Osteoblast (primary cell): Measurements from ENCODE around the gene GDPGP1. TPM values are rescaled to one million over a fixed set of nuclear protein-coding genes. Genes with fewer than 3 reads are reported as not detected.

ENCODE experiments used
- DNase-seq: peaks from one replicate; pipeline ENCODE4 v3.0.0; 2011; ENCODE audit warnings: low spot score, mixed read lengths; ENCODE audit not compliant: insufficient read length; ENCODE audit errors: missing footprints
- H2AFZ ChIP-seq: 2 replicates; pipeline ENCODE4 v1.6.0; 2011; ENCODE audit warnings: mild to moderate bottlenecking, low read length
- H3K27ac ChIP-seq: 2 replicates; pipeline ENCODE4 v1.5.1; 2011; ENCODE audit warnings: mild to moderate bottlenecking, low read depth, low read length, moderate library complexity
- H3K27me3 ChIP-seq: 2 replicates; pipeline ENCODE4 v1.6.0; 2012; ENCODE audit warnings: mild to moderate bottlenecking, control low read depth, inconsistent platforms, low read length, moderate library complexity; ENCODE audit not compliant: insufficient read depth
- H3K36me3 ChIP-seq: 2 replicates; pipeline ENCODE4 v1.5.1; 2011; ENCODE audit warnings: mild to moderate bottlenecking, low read length, control low read depth, moderate library complexity; ENCODE audit not compliant: insufficient read depth
- H3K4me1 ChIP-seq: 2 replicates; pipeline ENCODE4 v1.5.1; 2011; ENCODE audit warnings: mild to moderate bottlenecking, low read length, control low read depth, moderate library complexity; ENCODE audit not compliant: insufficient read depth
- H3K4me2 ChIP-seq: 2 replicates; pipeline ENCODE4 v1.6.0; 2011; ENCODE audit warnings: mild to moderate bottlenecking, low read length; ENCODE audit not compliant: insufficient read depth
- H3K4me3 ChIP-seq: fragments of 200-600 bp; sonication (generic); 3 replicates; pipeline ENCODE4 v1.5.1; 2012; ENCODE audit warnings: mild to moderate bottlenecking, low read length, inconsistent platforms; ENCODE audit not compliant: insufficient read depth
- H3K79me2 ChIP-seq: 2 replicates; pipeline ENCODE4 v1.6.0; 2012; ENCODE audit warnings: mild to moderate bottlenecking, low read length, control low read depth, inconsistent platforms; ENCODE audit not compliant: insufficient read depth
- H3K9me3 ChIP-seq: 2 replicates; pipeline ENCODE4 v1.5.1; 2011; ENCODE audit warnings: low read depth, low read length, control low read depth
- H4K20me1 ChIP-seq: 2 replicates; pipeline ENCODE4 v1.6.0; 2012; ENCODE audit warnings: mild to moderate bottlenecking, low read length, control low read depth; ENCODE audit not compliant: insufficient read depth
- CTCF ChIP-seq: IDR thresholded peaks from 2 replicates; pipeline ENCODE4 v1.5.1; 2011; ENCODE audit warnings: mild to moderate bottlenecking, low read depth, low read length, moderate library complexity; ENCODE audit errors: extremely low read depth
- total RNA-seq: library from RNA; depleted of rRNA; stranded (reverse); fragments of >200 nt; gene quantifications from 2 replicates; pipeline ENCODE4 v1.2.3, GENCODE V29; 2012

Gene GDPGP1
- total RNA-seq, 1 donor, result 8.0 TPM

GRCh38 chr15:90203922-90204321 is 30.1 kb upstream of the GDPGP1 start:
- Histone ChIP-seq H3K27ac (no peak overlapping the region), H2AFZ (no peak overlapping the region), H3K79me2 (peaks cover 12% of the 10 kb centered on the region), H3K27me3 (no peaks in the 10 kb centered on the region), H3K4me2 (no peak overlapping the region), H4K20me1 (peaks cover 8% of the 10 kb centered on the region), H3K4me1 (peaks cover 24% of the 10 kb centered on the region), H3K4me3 (no peak overlapping the region), H3K36me3 (no peaks in the 10 kb centered on the region), H3K9me3 (no peaks in the 10 kb centered on the region)
- TF ChIP-seq CTCF, result no peak
- peak; percentile 85 for DNase-seq

- no peak for TF ChIP-seq CTCF
- Histone ChIP-seq H3K36me3 (no peaks in the 10 kb centered on the region), H3K4me2 (no peak overlapping the region), H3K79me2 (peaks cover 12% of the 10 kb centered on the region), H3K27ac (no peak overlapping the region), H2AFZ (no peak overlapping the region), H3K4me1 (peaks cover 24% of the 10 kb centered on the region), H3K4me3 (no peak overlapping the region), H3K9me3 (no peaks in the 10 kb centered on the region), H3K27me3 (no peaks in the 10 kb centered on the region), H4K20me1 (peaks cover 8% of the 10 kb centered on the region)
- no peak for DNase-seq
Observed at GRCh38 chr15:90205050-90205848, 28.8 kb upstream of the GDPGP1 start.

- peaks cover 12% of the 10 kb centered on the region for H3K79me2 ChIP-seq
- H3K9me3 ChIP-seq, result no peaks in the 10 kb centered on the region
- H4K20me1 ChIP-seq, result peaks cover 8% of the 10 kb centered on the region
- no peak overlapping the region for H3K27ac ChIP-seq
- DNase-seq, result peak; percentile 6
- H3K4me2 ChIP-seq, result no peak overlapping the region
- H3K4me3 ChIP-seq, result no peak overlapping the region
- no peaks in the 10 kb centered on the region for H3K36me3 ChIP-seq
- H3K27me3 ChIP-seq, result no peaks in the 10 kb centered on the region
- no peak overlapping the region for H2AFZ ChIP-seq
- TF ChIP-seq CTCF, result no peak
- peaks cover 22% of the 10 kb centered on the region for H3K4me1 ChIP-seq
Observed at GRCh38 chr15:90205886-90206285, 28.1 kb upstream of the GDPGP1 start.

GRCh38 chr15:90207252-90207651 is 26.8 kb upstream of the GDPGP1 start:
- Histone ChIP-seq H3K79me2 (peaks cover 12% of the 10 kb centered on the region), H4K20me1 (peaks cover 8% of the 10 kb centered on the region)
- peak; percentile 50 for DNase-seq

More at GRCh38 chr15:90207252-90207651, 26.8 kb upstream of the GDPGP1 start:
- Histone ChIP-seq H3K4me2 (no peak overlapping the region), H3K4me1 (peaks cover 21% of the 10 kb centered on the region), H3K9me3 (no peaks in the 10 kb centered on the region), H2AFZ (no peak overlapping the region), H3K27me3 (no peaks in the 10 kb centered on the region), H3K27ac (no peak overlapping the region), H3K4me3 (no peak overlapping the region), H3K36me3 (no peaks in the 10 kb centered on the region)
- no peak for TF ChIP-seq CTCF
